SK-N-SH treated with all-trans-retinoic acid at 6 μM for 48 hours (cell line): ENCODE data around the gene PTBP2.

Experiments
- ATAC-seq: fragments of 200-7000 bp; cut with Tn5 transposase; 3 replicates; pipeline ENCODE4 v1.9.1; 2020; ENCODE audit warnings: mild to moderate bottlenecking, moderate library complexity
- ARNTL ChIP-seq: fragments of 450-650 bp; formaldehyde crosslinking; IDR thresholded peaks from 2 replicates; pipeline ENCODE4 v1.5.0; 2020; ENCODE audit warnings: low read depth, mild to moderate bottlenecking, moderate library complexity, borderline replicate concordance
- BACH2 ChIP-seq: fragments of 250-450 bp; sonication (Bioruptor Pico); IDR thresholded peaks from 2 replicates; pipeline ENCODE4 v1.9.0; 2021; ENCODE audit warnings: mild to moderate bottlenecking, borderline replicate concordance
- CREB5 ChIP-seq: fragments of 250-450 bp; sonication (Bioruptor Pico); IDR thresholded peaks from 2 replicates; pipeline ENCODE4 v1.5.1; 2020; ENCODE audit warnings: low read depth, mild to moderate bottlenecking, moderate library complexity
- CSDC2 ChIP-seq: fragments of 250-450 bp; sonication (Bioruptor Pico); IDR thresholded peaks from 2 replicates; pipeline ENCODE4 v1.5.0; 2020; ENCODE audit warnings: mild to moderate bottlenecking, moderate library complexity
- GLIS3 ChIP-seq: fragments of 250-450 bp; sonication (Bioruptor Pico); IDR thresholded peaks from 2 replicates; pipeline ENCODE4 v1.5.0; 2020; ENCODE audit warnings: mild to moderate bottlenecking, moderate library complexity
- ISL1 ChIP-seq: fragments of 250-450 bp; sonication (Bioruptor Pico); IDR thresholded peaks from 2 replicates; pipeline ENCODE4 v2.1.2; 2022; ENCODE audit warnings: mild to moderate bottlenecking, moderate library complexity
- PPARA ChIP-seq: fragments of 250-450 bp; sonication (Bioruptor Pico); IDR thresholded peaks from 2 replicates; pipeline ENCODE4 v1.5.0; 2020; ENCODE audit warnings: mild to moderate bottlenecking, borderline replicate concordance
- RARB ChIP-seq: fragments of 250-450 bp; sonication (Bioruptor Pico); IDR thresholded peaks from 2 replicates; pipeline ENCODE4 v1.8.0; 2021; ENCODE audit warnings: mild to moderate bottlenecking, moderate library complexity
- SNAI2 ChIP-seq: fragments of 250-450 bp; sonication (Bioruptor Pico); IDR thresholded peaks from 2 replicates; pipeline ENCODE4 v1.5.0; 2020; ENCODE audit warnings: mild to moderate bottlenecking, moderate library complexity
- ZC3H10 ChIP-seq: fragments of 250-450 bp; sonication (Bioruptor Pico); IDR thresholded peaks from 2 replicates; pipeline ENCODE4 v1.5.1; 2021; ENCODE audit warnings: mild to moderate bottlenecking, moderate library complexity
- ZFP3 ChIP-seq: fragments of 250-450 bp; sonication (Bioruptor Pico); IDR thresholded peaks from 2 replicates; pipeline ENCODE4 v1.5.0; 2020; ENCODE audit warnings: mild to moderate bottlenecking, moderate library complexity
- ZFP30 ChIP-seq: fragments of 450-650 bp; formaldehyde crosslinking; IDR thresholded peaks from 2 replicates; pipeline ENCODE4 v1.5.0; 2022; ENCODE audit warnings: mild to moderate bottlenecking, moderate library complexity
- ZNF565 ChIP-seq: fragments of 450-650 bp; formaldehyde crosslinking; conservative IDR thresholded peaks from 2 replicates; pipeline ENCODE4 v1.5.0; 2020; ENCODE audit warnings: low read depth, mild to moderate bottlenecking, moderate library complexity
- ZNF70 ChIP-seq: fragments of 450-650 bp; formaldehyde crosslinking; IDR thresholded peaks from 2 replicates; pipeline ENCODE4 v1.5.0; 2020; ENCODE audit warnings: mild to moderate bottlenecking, moderate library complexity
- TF ChIP-seq, protein P1 (sequence below): fragments of 250-450 bp; sonication (Bioruptor Pico); IDR thresholded peaks from 2 replicates; pipeline ENCODE4 v1.8.0; 2021; ENCODE audit warnings: low read depth, mild to moderate bottlenecking, moderate library complexity, borderline replicate concordance
- TF ChIP-seq, protein P2 (sequence below): fragments of 250-450 bp; sonication (Bioruptor Pico); IDR thresholded peaks from 2 replicates; pipeline ENCODE4 v1.5.1; 2021; ENCODE audit warnings: mild to moderate bottlenecking, moderate library complexity
- TF ChIP-seq, protein P3 (sequence below): fragments of 250-450 bp; sonication (Bioruptor Pico); IDR thresholded peaks from 2 replicates; pipeline ENCODE4 v1.8.0; 2020; ENCODE audit warnings: mild to moderate bottlenecking, moderate library complexity, borderline replicate concordance
- TF ChIP-seq, protein P4 (sequence below): fragments of 250-450 bp; sonication (Bioruptor Pico); IDR thresholded peaks from 2 replicates; pipeline ENCODE4 v1.5.0; 2020; ENCODE audit warnings: mild to moderate bottlenecking, moderate library complexity

PTBP2 gene

DNA sequence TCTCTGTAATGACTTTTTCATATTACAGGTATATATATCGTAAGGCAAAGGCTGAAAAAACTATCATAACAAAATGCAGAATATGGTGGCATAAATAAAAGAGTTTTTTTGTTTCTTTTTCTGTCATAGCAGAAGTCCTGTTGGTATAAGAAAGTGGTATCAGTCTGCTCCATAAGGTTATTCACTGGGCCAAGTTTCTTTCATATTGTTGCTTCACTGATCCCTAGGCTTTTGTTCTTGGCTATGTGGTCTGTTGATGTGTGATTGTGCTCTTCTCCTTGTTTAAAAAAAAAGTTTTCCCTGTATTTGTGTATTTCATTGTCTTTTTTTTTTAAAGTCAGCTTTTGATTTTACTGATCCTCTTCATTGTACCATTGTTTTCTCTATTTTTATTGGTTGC lies 26.0 kb downstream of the PTBP2 start:
- no peak for TF ChIP-seq ZNF565 (CRISPR knock-in tag)
- TF ChIP-seq, protein P1, sequence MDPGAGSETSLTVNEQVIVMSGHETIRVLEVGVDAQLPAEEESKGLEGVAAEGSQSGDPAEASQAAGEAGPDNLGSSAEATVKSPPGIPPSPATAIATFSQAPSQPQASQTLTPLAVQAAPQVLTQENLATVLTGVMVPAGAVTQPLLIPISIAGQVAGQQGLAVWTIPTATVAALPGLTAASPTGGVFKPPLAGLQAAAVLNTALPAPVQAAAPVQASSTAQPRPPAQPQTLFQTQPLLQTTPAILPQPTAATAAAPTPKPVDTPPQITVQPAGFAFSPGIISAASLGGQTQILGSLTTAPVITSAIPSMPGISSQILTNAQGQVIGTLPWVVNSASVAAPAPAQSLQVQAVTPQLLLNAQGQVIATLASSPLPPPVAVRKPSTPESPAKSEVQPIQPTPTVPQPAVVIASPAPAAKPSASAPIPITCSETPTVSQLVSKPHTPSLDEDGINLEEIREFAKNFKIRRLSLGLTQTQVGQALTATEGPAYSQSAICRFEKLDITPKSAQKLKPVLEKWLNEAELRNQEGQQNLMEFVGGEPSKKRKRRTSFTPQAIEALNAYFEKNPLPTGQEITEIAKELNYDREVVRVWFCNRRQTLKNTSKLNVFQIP (CRISPR knock-in tag): no peak
- no peak for TF ChIP-seq ZC3H10 (CRISPR knock-in tag)
- TF ChIP-seq RARB (CRISPR knock-in tag): no peak
- TF ChIP-seq ARNTL: no peak
- TF ChIP-seq, protein P2, sequence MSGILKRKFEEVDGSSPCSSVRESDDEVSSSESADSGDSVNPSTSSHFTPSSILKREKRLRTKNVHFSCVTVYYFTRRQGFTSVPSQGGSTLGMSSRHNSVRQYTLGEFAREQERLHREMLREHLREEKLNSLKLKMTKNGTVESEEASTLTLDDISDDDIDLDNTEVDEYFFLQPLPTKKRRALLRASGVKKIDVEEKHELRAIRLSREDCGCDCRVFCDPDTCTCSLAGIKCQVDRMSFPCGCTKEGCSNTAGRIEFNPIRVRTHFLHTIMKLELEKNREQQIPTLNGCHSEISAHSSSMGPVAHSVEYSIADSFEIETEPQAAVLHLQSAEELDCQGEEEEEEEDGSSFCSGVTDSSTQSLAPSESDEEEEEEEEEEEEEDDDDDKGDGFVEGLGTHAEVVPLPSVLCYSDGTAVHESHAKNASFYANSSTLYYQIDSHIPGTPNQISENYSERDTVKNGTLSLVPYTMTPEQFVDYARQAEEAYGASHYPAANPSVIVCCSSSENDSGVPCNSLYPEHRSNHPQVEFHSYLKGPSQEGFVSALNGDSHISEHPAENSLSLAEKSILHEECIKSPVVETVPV: no peak
- TF ChIP-seq GLIS3 (CRISPR knock-in tag): no peak
- no peak for TF ChIP-seq BACH2 (CRISPR knock-in tag)
- TF ChIP-seq, protein P3, sequence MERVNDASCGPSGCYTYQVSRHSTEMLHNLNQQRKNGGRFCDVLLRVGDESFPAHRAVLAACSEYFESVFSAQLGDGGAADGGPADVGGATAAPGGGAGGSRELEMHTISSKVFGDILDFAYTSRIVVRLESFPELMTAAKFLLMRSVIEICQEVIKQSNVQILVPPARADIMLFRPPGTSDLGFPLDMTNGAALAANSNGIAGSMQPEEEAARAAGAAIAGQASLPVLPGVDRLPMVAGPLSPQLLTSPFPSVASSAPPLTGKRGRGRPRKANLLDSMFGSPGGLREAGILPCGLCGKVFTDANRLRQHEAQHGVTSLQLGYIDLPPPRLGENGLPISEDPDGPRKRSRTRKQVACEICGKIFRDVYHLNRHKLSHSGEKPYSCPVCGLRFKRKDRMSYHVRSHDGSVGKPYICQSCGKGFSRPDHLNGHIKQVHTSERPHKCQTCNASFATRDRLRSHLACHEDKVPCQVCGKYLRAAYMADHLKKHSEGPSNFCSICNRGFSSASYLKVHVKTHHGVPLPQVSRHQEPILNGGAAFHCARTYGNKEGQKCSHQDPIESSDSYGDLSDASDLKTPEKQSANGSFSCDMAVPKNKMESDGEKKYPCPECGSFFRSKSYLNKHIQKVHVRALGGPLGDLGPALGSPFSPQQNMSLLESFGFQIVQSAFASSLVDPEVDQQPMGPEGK (CRISPR knock-in tag): no peak
- TF ChIP-seq ISL1 (CRISPR knock-in tag): no peak
- no peak for TF ChIP-seq SNAI2 (CRISPR knock-in tag)
- no peak for TF ChIP-seq CSDC2 (CRISPR knock-in tag)
- no peak for TF ChIP-seq ZNF70 (CRISPR knock-in tag)
- TF ChIP-seq CREB5 (CRISPR knock-in tag): no peak
- TF ChIP-seq, protein P4, sequence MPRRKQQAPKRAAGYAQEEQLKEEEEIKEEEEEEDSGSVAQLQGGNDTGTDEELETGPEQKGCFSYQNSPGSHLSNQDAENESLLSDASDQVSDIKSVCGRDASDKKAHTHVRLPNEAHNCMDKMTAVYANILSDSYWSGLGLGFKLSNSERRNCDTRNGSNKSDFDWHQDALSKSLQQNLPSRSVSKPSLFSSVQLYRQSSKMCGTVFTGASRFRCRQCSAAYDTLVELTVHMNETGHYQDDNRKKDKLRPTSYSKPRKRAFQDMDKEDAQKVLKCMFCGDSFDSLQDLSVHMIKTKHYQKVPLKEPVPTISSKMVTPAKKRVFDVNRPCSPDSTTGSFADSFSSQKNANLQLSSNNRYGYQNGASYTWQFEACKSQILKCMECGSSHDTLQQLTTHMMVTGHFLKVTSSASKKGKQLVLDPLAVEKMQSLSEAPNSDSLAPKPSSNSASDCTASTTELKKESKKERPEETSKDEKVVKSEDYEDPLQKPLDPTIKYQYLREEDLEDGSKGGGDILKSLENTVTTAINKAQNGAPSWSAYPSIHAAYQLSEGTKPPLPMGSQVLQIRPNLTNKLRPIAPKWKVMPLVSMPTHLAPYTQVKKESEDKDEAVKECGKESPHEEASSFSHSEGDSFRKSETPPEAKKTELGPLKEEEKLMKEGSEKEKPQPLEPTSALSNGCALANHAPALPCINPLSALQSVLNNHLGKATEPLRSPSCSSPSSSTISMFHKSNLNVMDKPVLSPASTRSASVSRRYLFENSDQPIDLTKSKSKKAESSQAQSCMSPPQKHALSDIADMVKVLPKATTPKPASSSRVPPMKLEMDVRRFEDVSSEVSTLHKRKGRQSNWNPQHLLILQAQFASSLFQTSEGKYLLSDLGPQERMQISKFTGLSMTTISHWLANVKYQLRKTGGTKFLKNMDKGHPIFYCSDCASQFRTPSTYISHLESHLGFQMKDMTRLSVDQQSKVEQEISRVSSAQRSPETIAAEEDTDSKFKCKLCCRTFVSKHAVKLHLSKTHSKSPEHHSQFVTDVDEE: no peak
- no peak for ATAC-seq

GRCh38 chr1:96748078-96748477 lies 26.5 kb downstream of the PTBP2 start:
- no peak for ATAC-seq
- no peak for TF ChIP-seq PPARA (CRISPR knock-in tag)
- TF ChIP-seq RARB (CRISPR knock-in tag): no peak
- TF ChIP-seq CREB5 (CRISPR knock-in tag): no peak
- TF ChIP-seq ZNF565 (CRISPR knock-in tag): no peak
- no peak for TF ChIP-seq BACH2 (CRISPR knock-in tag)
- no peak for TF ChIP-seq SNAI2 (CRISPR knock-in tag)
- no peak for TF ChIP-seq ZFP3 (CRISPR knock-in tag)
- TF ChIP-seq CSDC2 (CRISPR knock-in tag): no peak
- TF ChIP-seq ZNF70 (CRISPR knock-in tag): no peak
- no peak for TF ChIP-seq ARNTL
- TF ChIP-seq, protein P1 (CRISPR knock-in tag): no peak
- no peak for TF ChIP-seq ISL1 (CRISPR knock-in tag)
- TF ChIP-seq, protein P3 (CRISPR knock-in tag): no peak
- no peak for TF ChIP-seq ZFP30 (CRISPR knock-in tag)
- TF ChIP-seq, protein P2: no peak
- TF ChIP-seq, protein P4: no peak
